Endothelial cell (in vitro differentiated cells): ENCODE results near the gene MERTK. TPM values are rescaled to one million over a fixed set of nuclear protein-coding genes. Genes with fewer than 3 reads are reported as not detected.

Source experiments
- DNase-seq: peaks from one replicate; pipeline ENCODE4 v3.0.0; 2021; ENCODE audit warnings: low spot score
- H3K27ac Mint-ChIP-seq: one replicate; pipeline ENCODE4 v1.8.0; 2021; ENCODE audit warnings: mixed read lengths, inconsistent platforms; ENCODE audit not compliant: unreplicated experiment
- H3K27me3 Mint-ChIP-seq: one replicate; pipeline ENCODE4 v1.8.0; 2021; ENCODE audit warnings: mild to moderate bottlenecking, moderate library complexity, mixed read lengths, inconsistent platforms; ENCODE audit not compliant: unreplicated experiment
- H3K36me3 Mint-ChIP-seq: one replicate; pipeline ENCODE4 v1.8.0; 2021; ENCODE audit warnings: mild to moderate bottlenecking, low read depth, mixed read lengths, inconsistent platforms; ENCODE audit not compliant: unreplicated experiment
- H3K4me1 Mint-ChIP-seq: one replicate; pipeline ENCODE4 v1.8.0; 2021; ENCODE audit warnings: mild to moderate bottlenecking, mixed read lengths, inconsistent platforms; ENCODE audit not compliant: unreplicated experiment
- H3K4me3 Mint-ChIP-seq: one replicate; pipeline ENCODE4 v1.8.0; 2021; ENCODE audit warnings: mild to moderate bottlenecking, mixed read lengths, inconsistent platforms; ENCODE audit not compliant: unreplicated experiment
- H3K9me3 Mint-ChIP-seq: one replicate; pipeline ENCODE4 v1.8.0; 2021; ENCODE audit warnings: mixed read lengths, inconsistent platforms; ENCODE audit not compliant: unreplicated experiment
- total RNA-seq: library from RNA; stranded (reverse); fragmentation: NEBNext Ultra II Directional; extraction: Animal tissue kit (Norgen Biotek cat#: 25700); gene quantifications from one replicate; pipeline ENCODE4 v1.2.1, GENCODE V29; 2021; ENCODE audit not compliant: unreplicated experiment
- TF ChIP-seq, protein P1 (sequence below): fragments of 200-600 bp; sonication (generic); IDR thresholded peaks from one replicate; pipeline ENCODE4 v1.5.0; 2021; ENCODE audit warnings: antibody characterized with exemption; ENCODE audit not compliant: unreplicated experiment

Gene MERTK
- total RNA-seq, 1 donor from 2014 or later: 12.3 TPM

DNA sequence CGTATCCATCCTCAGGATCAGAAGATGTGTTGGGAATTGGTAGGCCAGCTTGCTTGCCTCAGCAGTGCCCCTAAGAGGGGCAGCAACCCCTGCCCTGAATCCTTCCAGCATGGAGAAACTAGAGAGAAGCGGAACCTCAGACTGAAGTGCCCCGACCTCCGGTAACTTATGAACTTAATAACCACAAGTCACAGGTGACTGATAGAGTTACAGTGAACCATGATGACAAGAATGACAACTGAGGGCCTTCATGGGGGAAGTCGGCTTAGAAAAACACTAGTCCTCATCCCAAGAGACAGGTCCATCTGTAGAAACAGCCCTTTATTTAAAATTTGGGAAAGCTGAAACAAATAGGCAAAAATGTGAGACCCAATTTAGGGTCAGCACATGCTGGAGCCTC, 114.1 kb downstream of the MERTK start:
- TF ChIP-seq, protein P1, sequence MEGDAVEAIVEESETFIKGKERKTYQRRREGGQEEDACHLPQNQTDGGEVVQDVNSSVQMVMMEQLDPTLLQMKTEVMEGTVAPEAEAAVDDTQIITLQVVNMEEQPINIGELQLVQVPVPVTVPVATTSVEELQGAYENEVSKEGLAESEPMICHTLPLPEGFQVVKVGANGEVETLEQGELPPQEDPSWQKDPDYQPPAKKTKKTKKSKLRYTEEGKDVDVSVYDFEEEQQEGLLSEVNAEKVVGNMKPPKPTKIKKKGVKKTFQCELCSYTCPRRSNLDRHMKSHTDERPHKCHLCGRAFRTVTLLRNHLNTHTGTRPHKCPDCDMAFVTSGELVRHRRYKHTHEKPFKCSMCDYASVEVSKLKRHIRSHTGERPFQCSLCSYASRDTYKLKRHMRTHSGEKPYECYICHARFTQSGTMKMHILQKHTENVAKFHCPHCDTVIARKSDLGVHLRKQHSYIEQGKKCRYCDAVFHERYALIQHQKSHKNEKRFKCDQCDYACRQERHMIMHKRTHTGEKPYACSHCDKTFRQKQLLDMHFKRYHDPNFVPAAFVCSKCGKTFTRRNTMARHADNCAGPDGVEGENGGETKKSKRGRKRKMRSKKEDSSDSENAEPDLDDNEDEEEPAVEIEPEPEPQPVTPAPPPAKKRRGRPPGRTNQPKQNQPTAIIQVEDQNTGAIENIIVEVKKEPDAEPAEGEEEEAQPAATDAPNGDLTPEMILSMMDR: no peak
- peaks cover 25% of the 10 kb centered on the region for H3K36me3 Mint-ChIP-seq
- no peak overlapping the region for H3K4me3 Mint-ChIP-seq
- no peaks in the 10 kb centered on the region for H3K27me3 Mint-ChIP-seq
- peaks cover 6% of the 10 kb centered on the region for H3K4me1 Mint-ChIP-seq
- H3K9me3 Mint-ChIP-seq: no peaks in the 10 kb centered on the region
- no peak for DNase-seq
- no peak overlapping the region for H3K27ac Mint-ChIP-seq

DNA sequence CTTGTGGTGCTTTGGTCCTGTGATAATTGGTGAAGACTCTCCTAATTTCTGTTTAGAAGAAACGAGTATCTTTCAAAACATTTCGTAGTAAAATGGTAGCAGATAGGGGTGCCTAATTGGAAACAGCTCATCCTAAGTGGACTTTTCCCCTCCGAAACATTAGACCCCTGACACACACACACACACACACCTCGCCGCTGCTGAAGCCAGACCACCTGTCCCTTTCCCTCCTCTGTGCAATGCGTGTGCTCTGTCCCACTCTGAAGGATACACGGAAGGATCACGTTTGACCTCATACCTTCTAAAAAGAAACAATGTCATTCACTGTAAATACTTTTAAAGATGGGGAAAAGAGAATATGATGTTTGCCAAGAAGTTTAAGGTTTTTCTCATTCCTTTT, 120.4 kb downstream of the MERTK start:
- no peak overlapping the region for H3K4me3 Mint-ChIP-seq
- no peaks in the 10 kb centered on the region for H3K9me3 Mint-ChIP-seq
- TF ChIP-seq, protein P1: no peak
- peaks cover 37% of the 10 kb centered on the region for H3K4me1 Mint-ChIP-seq
- H3K36me3 Mint-ChIP-seq: peaks cover 19% of the 10 kb centered on the region
- no peak for DNase-seq
- no peak overlapping the region for H3K27ac Mint-ChIP-seq
- H3K27me3 Mint-ChIP-seq: peaks cover 4% of the 10 kb centered on the region

DNA sequence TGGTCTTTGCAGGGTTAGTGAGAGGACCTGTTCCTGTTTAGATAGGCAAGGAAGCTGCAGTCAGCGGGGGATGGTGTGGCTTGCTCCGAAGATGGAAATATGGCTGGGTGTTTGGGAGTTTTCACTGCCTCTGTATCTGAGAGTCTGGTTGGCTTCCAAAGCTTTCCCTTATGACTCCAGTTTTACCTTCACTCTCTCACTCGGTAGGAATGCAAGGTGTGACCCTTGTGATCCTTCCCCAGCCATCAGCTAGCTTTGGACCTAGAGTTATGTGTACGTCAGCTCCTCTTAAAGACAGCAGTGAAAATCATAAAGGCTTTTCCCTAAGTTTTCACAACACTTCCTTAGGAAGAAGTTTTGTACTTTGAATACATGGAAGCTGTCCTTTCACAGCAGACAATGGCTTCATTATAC, 121.2 kb downstream of the MERTK start:
- H3K36me3 Mint-ChIP-seq: peaks cover 19% of the 10 kb centered on the region
- peaks cover 4% of the 10 kb centered on the region for H3K27me3 Mint-ChIP-seq
- TF ChIP-seq, protein P1: no peak
- H3K27ac Mint-ChIP-seq: peak overlapping the region; percentile 98
- no peak for DNase-seq
- H3K4me3 Mint-ChIP-seq: no peak overlapping the region
- H3K4me1 Mint-ChIP-seq: peaks cover 37% of the 10 kb centered on the region
- no peaks in the 10 kb centered on the region for H3K9me3 Mint-ChIP-seq

DNA sequence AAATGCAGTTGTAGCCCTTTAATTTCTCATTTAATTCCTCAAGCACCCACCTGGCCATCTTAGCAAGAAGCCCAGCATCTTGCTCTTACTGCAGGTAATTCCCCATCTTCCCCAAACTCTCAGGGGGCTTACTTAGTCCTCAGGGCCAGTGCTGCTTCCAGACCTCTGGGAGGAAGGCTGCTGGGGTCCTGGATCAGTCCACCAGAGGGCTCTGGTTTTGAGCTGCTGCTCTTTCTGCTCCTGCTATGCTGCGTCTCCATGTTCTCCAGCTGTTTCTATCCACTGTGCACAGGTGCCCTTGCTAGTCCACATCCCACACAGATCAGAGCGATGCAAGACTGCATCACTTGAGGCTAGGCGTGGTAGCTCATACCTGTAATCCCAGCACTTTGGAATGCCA, 122.2 kb downstream of the MERTK start:
- Mint-ChIP-seq H3K36me3 (peaks cover 15% of the 10 kb centered on the region), H3K27me3 (peaks cover 4% of the 10 kb centered on the region), H3K4me1 (peaks cover 37% of the 10 kb centered on the region), H3K27ac (peak overlapping the region; percentile 7), H3K4me3 (no peak overlapping the region), H3K9me3 (no peaks in the 10 kb centered on the region)
- TF ChIP-seq, protein P1: peak; percentile 13
- peak; percentile 36 for DNase-seq

DNA sequence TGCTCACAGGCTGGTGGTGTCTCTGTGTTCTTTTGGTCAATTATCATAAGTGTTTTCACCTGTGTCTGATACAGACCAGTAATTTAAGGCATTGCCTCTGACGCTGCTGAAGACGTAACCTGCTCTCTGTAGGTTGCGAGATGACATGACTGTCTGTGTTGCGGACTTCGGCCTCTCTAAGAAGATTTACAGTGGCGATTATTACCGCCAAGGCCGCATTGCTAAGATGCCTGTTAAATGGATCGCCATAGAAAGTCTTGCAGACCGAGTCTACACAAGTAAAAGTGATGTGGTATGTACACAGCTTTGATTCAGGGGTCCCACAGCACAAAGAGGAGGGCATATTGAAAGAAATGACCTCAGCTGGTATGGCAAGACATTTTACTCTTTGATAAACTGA, 122.9 kb downstream of the MERTK start:
- Mint-ChIP-seq H3K36me3 (peaks cover 12% of the 10 kb centered on the region), H3K9me3 (no peaks in the 10 kb centered on the region), H3K4me1 (peaks cover 37% of the 10 kb centered on the region), H3K27me3 (peaks cover 4% of the 10 kb centered on the region), H3K27ac (peak overlapping the region; percentile 80), H3K4me3 (no peak overlapping the region)
- no peak for DNase-seq
- TF ChIP-seq, protein P1: no peak
